Jurkat, Clone E6-1 (cell line): ENCODE results near the gene LY6G5B. TPM values are rescaled to one million over a fixed set of nuclear protein-coding genes. Genes with fewer than 3 reads are reported as not detected.

Experiments
- DNase-seq: peaks from one replicate; pipeline ENCODE4 v3.0.0-alpha.2; 2011; ENCODE audit warnings: low read depth, low spot score
- H3K4me3 ChIP-seq: 2 replicates; pipeline ENCODE4 v1.5.1; 2011; ENCODE audit warnings: mild to moderate bottlenecking, low read length, control low read depth, moderate library complexity
- polyA plus RNA-seq: library from polyadenylated mRNA; unstranded; fragments of >200 nt; gene quantifications from one replicate; pipeline ENCODE4 v1.2.1, GENCODE V29; 2012; ENCODE audit warnings: missing spikeins; ENCODE audit not compliant: insufficient read length, insufficient read depth

LY6G5B gene
- polyA plus RNA-seq = 15.8 TPM

- no peak for DNase-seq
- no peak within 1 kb of the TSS for H3K4me3 ChIP-seq
Measured at GRCh38 chr6:31669676-31670075, at the start of gene LY6G5B. Gene LY6G5B (plus strand): TSS chr6:31669976. CDS start chr6:31670951, 975 bp downstream.

- peak; percentile 73 for DNase-seq
Measured at GRCh38 chr6:31620586-31621319, 49.0 kb upstream of the LY6G5B start, which contains the start of gene PRRC2A. Gene PRRC2A (plus strand): TSS chr6:31620715. CDS start chr6:31622790, 2,075 bp downstream.

GRCh38 chr6:31621320-31621939 is 48.3 kb upstream of the LY6G5B start:
- no peak for DNase-seq
- H3K4me3 ChIP-seq = peak overlapping the region; percentile 95

More at GRCh38 chr6:31620586-31621319, 49.0 kb upstream of the LY6G5B start, which contains the start of gene PRRC2A:
- H3K4me3 ChIP-seq = peak within 1 kb of the TSS; percentile 95

- no peak for DNase-seq
- peak overlapping the region; percentile 95 for H3K4me3 ChIP-seq
Measured at GRCh38 chr6:31621991-31622390, 47.8 kb upstream of the LY6G5B start.

- H3K4me3 ChIP-seq = no peak overlapping the region
- DNase-seq = no peak
Measured at GRCh38 chr6:31622684-31623091, 47.1 kb upstream of the LY6G5B start.

- DNase-seq = no peak
- H3K4me3 ChIP-seq = no peak overlapping the region
Measured at GRCh38 chr6:31624070-31624469, 45.7 kb upstream of the LY6G5B start.

- H3K4me3 ChIP-seq = no peak overlapping the region
- no peak for DNase-seq
Measured at GRCh38 chr6:31626952-31627351, 42.8 kb upstream of the LY6G5B start.

GRCh38 chr6:31627690-31628287 is 42.0 kb upstream of the LY6G5B start:
- H3K4me3 ChIP-seq = no peak overlapping the region
- DNase-seq = no peak

- no peak overlapping the region for H3K4me3 ChIP-seq
- DNase-seq = no peak
Measured at GRCh38 chr6:31629014-31629413, 40.8 kb upstream of the LY6G5B start.

- DNase-seq = no peak
- no peak overlapping the region for H3K4me3 ChIP-seq
Measured at GRCh38 chr6:31630177-31630934, 39.4 kb upstream of the LY6G5B start.

GRCh38 chr6:31631209-31631608 is 38.6 kb upstream of the LY6G5B start:
- DNase-seq = no peak
- H3K4me3 ChIP-seq = no peak overlapping the region

- H3K4me3 ChIP-seq = no peak overlapping the region
- no peak for DNase-seq
Measured at GRCh38 chr6:31631681-31632278, 38.0 kb upstream of the LY6G5B start.

GRCh38 chr6:31632279-31632946 is 37.4 kb upstream of the LY6G5B start:
- no peak for DNase-seq
- no peak overlapping the region for H3K4me3 ChIP-seq

GRCh38 chr6:31633447-31633846 is 36.3 kb upstream of the LY6G5B start:
- no peak overlapping the region for H3K4me3 ChIP-seq
- no peak for DNase-seq

GRCh38 chr6:31634131-31634530 is 35.6 kb upstream of the LY6G5B start:
- DNase-seq = no peak
- H3K4me3 ChIP-seq = no peak overlapping the region

GRCh38 chr6:31634969-31635575 is 34.7 kb upstream of the LY6G5B start:
- no peak overlapping the region for H3K4me3 ChIP-seq
- DNase-seq = no peak

- H3K4me3 ChIP-seq = no peak overlapping the region
- no peak for DNase-seq
Measured at GRCh38 chr6:31636698-31637596, 32.8 kb upstream of the LY6G5B start.
